ENCODE results near the gene TNFRSF11A.

Gene TNFRSF11A

DNA sequence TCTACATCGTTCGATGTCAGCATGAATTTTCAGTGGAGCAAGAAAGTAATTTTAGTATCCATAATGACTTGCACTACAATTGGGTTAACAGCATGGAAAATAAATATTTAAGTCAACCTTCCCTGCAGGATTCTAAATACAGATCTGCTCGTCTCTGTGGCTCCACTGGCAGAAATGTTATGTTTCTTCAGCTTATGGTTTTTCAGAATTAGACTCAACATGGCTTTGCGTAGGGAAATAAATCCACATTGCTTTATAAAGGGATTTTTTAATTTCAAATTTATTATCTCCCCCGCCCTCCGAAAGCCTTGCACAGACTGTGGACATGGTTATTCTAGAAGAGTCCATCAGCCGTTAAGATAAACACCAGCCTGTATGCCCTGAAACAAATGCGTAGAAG, 18.2 kb downstream of the TNFRSF11A start:
- H3K9me3 Mint-ChIP-seq: no peaks in the 10 kb centered on the region
- H3K27ac Mint-ChIP-seq: no peak overlapping the region
- intact Hi-C loops (cut with micrococcal nuclease): no loop called here
- H3K36me3 Mint-ChIP-seq (ENCODE audit: low read depth): no peaks in the 10 kb centered on the region
- H3K4me1 Mint-ChIP-seq (ENCODE audit: low read depth): peaks cover 19% of the 10 kb centered on the region
- H3K27me3 Mint-ChIP-seq: peaks cover 63% of the 10 kb centered on the region
- no peak overlapping the region for H3K4me3 Mint-ChIP-seq

DNA sequence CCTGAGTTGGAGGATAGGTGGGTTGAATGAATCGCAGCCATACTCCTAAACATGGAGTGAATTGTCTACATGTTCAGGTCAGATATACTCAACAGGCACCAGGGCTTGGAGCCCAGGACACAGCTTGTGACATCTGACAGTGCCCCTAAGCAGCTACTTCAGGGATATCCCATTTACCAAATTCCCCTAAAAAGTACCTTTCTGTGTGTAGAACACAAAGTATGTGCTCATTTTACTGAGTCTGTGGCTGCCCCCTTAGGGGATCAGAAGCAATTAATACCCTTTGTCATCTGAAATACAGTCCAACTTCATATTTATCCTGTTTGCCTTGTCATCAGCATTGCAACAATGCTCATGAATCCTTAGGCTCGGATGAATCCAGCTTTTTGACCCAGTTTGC, 20.8 kb downstream of the TNFRSF11A start:
- no peak overlapping the region for H3K4me3 Mint-ChIP-seq
- no peak overlapping the region for H3K27ac Mint-ChIP-seq
- H3K9me3 Mint-ChIP-seq: no peaks in the 10 kb centered on the region
- peaks cover 62% of the 10 kb centered on the region for H3K27me3 Mint-ChIP-seq
- intact Hi-C loops (cut with micrococcal nuclease): no loop called here
- no peaks in the 10 kb centered on the region for H3K36me3 Mint-ChIP-seq (ENCODE audit: low read depth)
- H3K4me1 Mint-ChIP-seq (ENCODE audit: low read depth): peaks cover 5% of the 10 kb centered on the region

DNA sequence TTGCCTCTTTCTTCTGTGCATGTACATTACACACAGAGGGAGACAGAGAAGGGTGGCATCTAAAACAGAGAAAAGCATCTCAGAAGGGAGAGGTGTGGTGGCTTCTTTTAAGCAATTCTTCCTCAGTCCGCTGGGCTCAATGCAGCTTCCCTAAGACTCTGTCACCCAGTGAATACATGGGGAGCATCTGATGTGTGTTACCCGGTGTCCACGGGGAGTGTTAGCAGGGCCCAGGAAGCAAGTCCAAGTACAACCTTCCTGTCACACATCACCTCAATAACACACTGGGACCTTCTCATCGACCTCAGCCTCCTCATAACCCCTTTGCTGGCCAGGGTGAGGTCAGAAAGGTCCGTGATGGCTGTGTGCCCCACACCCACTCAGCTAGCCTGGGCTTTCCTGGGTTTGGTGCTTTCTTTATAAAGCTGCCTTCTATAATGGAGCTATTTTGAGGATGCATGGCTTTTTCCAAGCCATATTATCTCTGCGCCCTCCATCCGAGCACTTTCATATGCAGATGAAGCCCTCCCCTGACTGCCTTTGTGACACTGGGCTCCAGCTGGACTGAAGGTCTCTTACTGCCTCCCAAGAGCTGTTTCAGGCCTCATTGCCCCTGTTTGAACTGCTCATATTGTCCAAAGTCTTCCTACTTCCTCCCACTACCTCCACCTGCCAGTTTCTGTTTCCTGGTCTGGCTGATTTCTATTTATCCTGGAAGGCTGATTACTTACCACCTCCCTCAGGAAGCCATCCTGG, 21.4 kb downstream of the TNFRSF11A start:
- intact Hi-C loops (cut with micrococcal nuclease): no loop called here
- Mint-ChIP-seq H3K4me3 (no peak overlapping the region), H3K27me3 (peaks cover 56% of the 10 kb centered on the region), H3K4me1 (ENCODE audit: low read depth) (peaks cover 5% of the 10 kb centered on the region), H3K36me3 (ENCODE audit: low read depth) (no peaks in the 10 kb centered on the region), H3K27ac (no peak overlapping the region), H3K9me3 (no peaks in the 10 kb centered on the region)

DNA sequence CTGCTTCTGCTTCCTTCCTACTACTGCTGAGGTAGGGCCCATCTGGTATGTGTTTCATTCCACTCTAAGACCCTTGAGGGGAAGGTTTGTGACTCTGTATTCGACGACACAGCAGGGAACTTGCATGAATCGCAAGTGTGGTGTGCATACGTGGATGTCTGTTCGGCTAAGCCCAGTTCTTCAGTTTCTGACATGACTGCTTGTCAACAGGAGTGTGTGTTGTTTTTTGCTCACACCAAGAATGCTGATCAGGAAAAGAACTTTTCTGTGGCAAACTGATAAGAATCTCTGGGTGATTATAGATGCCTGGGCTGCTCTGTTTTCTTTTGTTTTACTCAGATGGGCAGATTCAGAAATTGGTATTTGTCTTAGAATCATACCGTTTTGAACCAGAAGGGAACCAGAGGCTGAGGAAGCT, 22.0 kb downstream of the TNFRSF11A start:
- no peak overlapping the region for H3K27ac Mint-ChIP-seq
- intact Hi-C loops (cut with micrococcal nuclease): no loop called here

DNA sequence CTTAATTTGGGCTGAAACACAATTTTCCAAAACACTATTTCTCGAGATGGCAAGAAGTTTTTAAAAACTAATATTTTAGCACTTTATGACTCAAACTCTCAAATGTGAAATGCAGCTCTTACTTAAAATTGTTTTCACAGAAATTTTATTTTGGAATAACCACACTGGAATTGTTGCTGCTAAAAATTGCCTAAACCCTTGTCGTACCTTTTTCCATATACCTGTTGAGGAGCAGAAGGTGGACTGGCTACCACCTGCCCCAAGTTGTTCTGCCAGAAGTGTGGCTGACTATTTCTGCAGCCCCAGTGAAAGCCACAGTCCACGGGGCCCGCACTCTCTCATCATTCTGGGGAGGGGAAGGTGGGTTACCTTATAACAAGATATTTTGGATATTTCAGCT, 23.4 kb downstream of the TNFRSF11A start:
- Mint-ChIP-seq H3K4me3 (no peak overlapping the region), H3K27me3 (peaks cover 64% of the 10 kb centered on the region), H3K9me3 (no peaks in the 10 kb centered on the region), H3K36me3 (ENCODE audit: low read depth) (no peaks in the 10 kb centered on the region), H3K4me1 (ENCODE audit: low read depth) (peaks cover 8% of the 10 kb centered on the region), H3K27ac (no peak overlapping the region)
- intact Hi-C loops (cut with micrococcal nuclease): no loop called here

More for the DNA sequence above, 22.0 kb downstream of the TNFRSF11A start:
- H3K36me3 Mint-ChIP-seq (ENCODE audit: low read depth): no peaks in the 10 kb centered on the region
- H3K27me3 Mint-ChIP-seq: peaks cover 56% of the 10 kb centered on the region
- peaks cover 5% of the 10 kb centered on the region for H3K4me1 Mint-ChIP-seq (ENCODE audit: low read depth)
- no peak overlapping the region for H3K4me3 Mint-ChIP-seq
- H3K9me3 Mint-ChIP-seq: no peaks in the 10 kb centered on the region

DNA sequence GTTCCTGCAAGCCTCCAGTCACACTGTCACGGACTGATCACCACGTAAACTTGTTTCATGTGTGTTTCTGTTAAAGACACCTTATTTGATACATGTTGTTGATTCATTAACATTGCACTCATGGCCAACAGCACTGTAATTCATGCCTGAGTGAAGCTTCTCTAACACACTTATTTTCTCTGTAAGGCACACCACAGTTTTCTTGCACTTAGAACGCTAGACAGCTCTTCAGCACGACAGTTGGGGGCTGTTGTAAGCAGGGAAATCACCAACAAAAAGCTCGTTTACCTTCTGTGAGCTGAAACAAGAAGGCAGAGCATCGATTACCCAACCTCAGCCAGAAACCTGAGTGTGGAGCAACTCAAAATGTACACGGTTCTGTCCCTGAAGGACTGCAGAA, 28.1 kb downstream of the TNFRSF11A start:
- intact Hi-C loops (cut with micrococcal nuclease): no loop called here
- peaks cover 28% of the 10 kb centered on the region for H3K4me1 Mint-ChIP-seq (ENCODE audit: low read depth)
- H3K27ac Mint-ChIP-seq: no peak overlapping the region
- peaks cover 6% of the 10 kb centered on the region for H3K36me3 Mint-ChIP-seq (ENCODE audit: low read depth)
- H3K27me3 Mint-ChIP-seq: peaks cover 44% of the 10 kb centered on the region
- H3K9me3 Mint-ChIP-seq: no peaks in the 10 kb centered on the region
- H3K4me3 Mint-ChIP-seq: no peak overlapping the region

DNA sequence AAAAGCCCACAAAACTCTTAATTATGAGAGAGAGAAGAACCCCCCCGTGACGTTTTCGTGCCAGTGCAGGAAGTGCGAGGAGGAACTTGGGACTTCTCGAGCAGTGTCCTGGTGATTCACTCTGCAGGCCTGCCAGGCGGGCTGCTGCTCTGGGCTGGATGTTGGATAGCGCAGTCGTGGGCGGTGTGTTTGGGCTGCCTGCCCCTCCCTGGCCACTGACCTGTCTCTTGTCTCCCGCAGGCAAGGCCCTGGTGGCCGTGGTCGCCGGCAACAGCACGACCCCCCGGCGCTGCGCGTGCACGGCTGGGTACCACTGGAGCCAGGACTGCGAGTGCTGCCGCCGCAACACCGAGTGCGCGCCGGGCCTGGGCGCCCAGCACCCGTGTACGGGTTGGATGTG, 29.0 kb downstream of the TNFRSF11A start:
- Mint-ChIP-seq H3K27me3 (peaks cover 41% of the 10 kb centered on the region), H3K4me3 (no peak overlapping the region), H3K27ac (no peak overlapping the region), H3K9me3 (no peaks in the 10 kb centered on the region), H3K36me3 (ENCODE audit: low read depth) (peaks cover 6% of the 10 kb centered on the region), H3K4me1 (ENCODE audit: low read depth) (peaks cover 28% of the 10 kb centered on the region)
- intact Hi-C loops (cut with micrococcal nuclease): no loop called here

DNA sequence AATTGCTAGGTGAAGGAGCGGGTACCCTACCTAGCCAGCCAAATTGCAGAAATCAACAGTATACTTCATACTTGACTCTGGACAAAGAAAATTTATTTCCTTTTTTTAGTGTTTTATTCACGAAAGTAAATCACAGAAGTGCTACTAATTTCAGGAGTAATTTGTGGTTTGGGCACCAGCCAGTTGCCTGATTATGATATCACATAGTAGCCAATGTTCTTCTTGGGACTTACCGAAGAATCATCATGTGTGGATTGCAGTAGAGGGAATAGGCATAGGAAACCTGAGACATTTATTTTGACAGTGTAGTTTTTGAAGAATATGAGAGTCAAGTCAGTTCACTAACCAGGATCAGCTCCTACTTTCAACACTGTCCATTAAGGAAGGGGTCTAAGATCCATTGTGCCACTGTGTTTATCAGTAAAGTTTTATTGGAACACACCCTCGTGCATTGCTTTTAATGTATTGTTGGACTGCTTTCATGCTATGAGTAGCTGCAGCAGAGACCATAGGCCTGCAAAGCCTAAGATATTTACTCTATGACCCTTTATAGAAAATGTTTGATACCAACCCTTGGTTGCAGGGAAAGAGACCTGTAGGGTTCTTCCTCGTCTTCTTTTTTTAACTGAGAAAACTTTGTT, 32.1 kb downstream of the TNFRSF11A start:
- H3K36me3 Mint-ChIP-seq (ENCODE audit: low read depth): peaks cover 12% of the 10 kb centered on the region
- H3K27ac Mint-ChIP-seq: no peak overlapping the region
- H3K9me3 Mint-ChIP-seq: no peaks in the 10 kb centered on the region
- peaks cover 34% of the 10 kb centered on the region for H3K4me1 Mint-ChIP-seq (ENCODE audit: low read depth)
- H3K27me3 Mint-ChIP-seq: peaks cover 54% of the 10 kb centered on the region
- no peak overlapping the region for H3K4me3 Mint-ChIP-seq
- intact Hi-C loops (cut with micrococcal nuclease): no loop called here

DNA sequence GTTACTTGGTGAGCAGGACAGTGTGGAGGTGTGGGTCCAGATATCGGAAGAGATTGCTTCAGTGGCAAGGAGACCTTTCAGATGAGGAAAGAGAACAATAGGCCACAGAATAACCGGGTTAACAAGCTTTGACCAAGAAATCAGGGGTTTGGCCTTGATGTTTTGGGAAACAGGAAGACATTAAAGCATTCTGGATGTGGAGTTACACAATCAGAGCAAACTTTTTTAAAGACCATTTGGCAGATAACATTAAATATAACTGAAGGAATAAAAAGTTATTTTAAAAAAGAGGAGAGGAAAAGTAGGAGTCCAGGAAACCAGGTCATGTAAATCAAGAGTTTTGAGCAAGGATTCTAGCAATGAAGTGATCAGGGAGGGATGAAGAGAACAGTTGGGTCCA, 35.7 kb downstream of the TNFRSF11A start:
- intact Hi-C loops (cut with micrococcal nuclease): no loop called here
- H3K27ac Mint-ChIP-seq: no peak overlapping the region
- no peaks in the 10 kb centered on the region for H3K9me3 Mint-ChIP-seq
- peaks cover 20% of the 10 kb centered on the region for H3K4me1 Mint-ChIP-seq (ENCODE audit: low read depth)
- no peak overlapping the region for H3K4me3 Mint-ChIP-seq
- peaks cover 12% of the 10 kb centered on the region for H3K36me3 Mint-ChIP-seq (ENCODE audit: low read depth)
- peaks cover 58% of the 10 kb centered on the region for H3K27me3 Mint-ChIP-seq

DNA sequence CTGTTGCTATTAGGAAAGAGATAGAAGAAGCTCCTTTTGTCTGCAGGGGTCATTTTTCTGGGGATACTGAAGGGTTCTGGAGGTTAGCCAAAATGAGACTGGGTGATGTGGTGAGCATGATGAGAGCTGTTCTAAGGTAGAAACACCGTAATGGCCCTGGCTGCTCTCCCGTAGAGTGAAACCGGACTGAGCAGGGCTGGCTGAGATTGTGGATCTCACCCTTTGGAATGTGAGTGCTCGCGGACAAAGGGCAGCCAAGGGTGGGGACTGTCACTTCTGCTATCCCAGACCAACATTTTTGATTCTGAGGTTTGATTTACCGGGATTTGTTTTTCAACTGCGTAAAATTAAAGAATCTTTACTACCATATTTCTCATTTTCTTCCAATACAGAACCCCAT, 36.2 kb downstream of the TNFRSF11A start:
- peaks cover 59% of the 10 kb centered on the region for H3K27me3 Mint-ChIP-seq
- peaks cover 12% of the 10 kb centered on the region for H3K36me3 Mint-ChIP-seq (ENCODE audit: low read depth)
- peaks cover 20% of the 10 kb centered on the region for H3K4me1 Mint-ChIP-seq (ENCODE audit: low read depth)
- H3K27ac Mint-ChIP-seq: no peak overlapping the region
- intact Hi-C loops (cut with micrococcal nuclease): no loop called here
- no peak overlapping the region for H3K4me3 Mint-ChIP-seq
- H3K9me3 Mint-ChIP-seq: no peaks in the 10 kb centered on the region

DNA sequence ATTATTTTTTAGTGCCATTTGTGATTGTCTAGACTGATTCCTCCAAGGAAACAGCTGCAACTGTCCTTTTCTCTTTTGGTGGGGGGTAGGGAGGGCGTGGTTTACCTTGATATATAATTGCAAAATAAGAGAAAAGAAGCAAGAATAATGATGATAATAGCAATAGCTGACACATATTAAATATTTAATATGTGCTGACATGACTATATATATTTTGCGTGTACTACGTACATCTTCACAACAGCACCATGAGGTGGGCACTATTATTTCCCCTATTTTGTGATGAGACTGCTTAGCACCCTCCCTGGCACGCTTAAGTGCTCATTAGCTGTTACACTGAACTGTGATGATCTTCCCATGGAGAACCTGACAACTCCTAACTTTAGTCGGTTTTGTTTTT, 39.4 kb downstream of the TNFRSF11A start:
- H3K9me3 Mint-ChIP-seq: no peaks in the 10 kb centered on the region
- H3K4me3 Mint-ChIP-seq: no peak overlapping the region
- H3K27me3 Mint-ChIP-seq: peaks cover 38% of the 10 kb centered on the region
- H3K36me3 Mint-ChIP-seq (ENCODE audit: low read depth): peaks cover 12% of the 10 kb centered on the region
- H3K4me1 Mint-ChIP-seq (ENCODE audit: low read depth): peaks cover 5% of the 10 kb centered on the region
- intact Hi-C loops (cut with micrococcal nuclease): no loop called here
- H3K27ac Mint-ChIP-seq: no peak overlapping the region

DNA sequence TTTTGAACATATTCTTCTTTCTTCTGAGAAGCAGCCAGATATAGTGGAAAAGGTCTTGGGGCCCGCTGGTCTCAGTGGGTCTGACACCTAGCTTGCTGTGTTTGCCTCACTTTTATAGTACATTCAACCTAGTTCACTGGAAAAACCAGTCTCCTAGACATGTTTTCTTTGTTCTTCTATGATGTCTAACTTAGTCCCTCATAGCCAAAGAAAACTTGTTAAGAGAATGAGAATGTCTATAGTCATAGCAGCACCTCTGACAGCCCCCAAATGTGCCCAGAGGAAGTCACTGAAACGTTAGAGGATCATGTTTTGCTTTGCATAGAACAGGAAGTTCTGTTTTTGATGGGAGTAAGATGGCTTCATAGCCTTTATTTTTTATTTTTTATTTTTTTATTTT, 40.3 kb downstream of the TNFRSF11A start:
- Mint-ChIP-seq H3K27me3 (peaks cover 31% of the 10 kb centered on the region), H3K4me3 (no peak overlapping the region), H3K4me1 (ENCODE audit: low read depth) (peaks cover 5% of the 10 kb centered on the region), H3K27ac (no peak overlapping the region), H3K9me3 (no peaks in the 10 kb centered on the region), H3K36me3 (ENCODE audit: low read depth) (peaks cover 12% of the 10 kb centered on the region)
- intact Hi-C loops (cut with micrococcal nuclease): loop anchor here (5.0 kb wide), 1 partner anchor 33 kb away; no protein-coding TSS in a partner anchor

DNA sequence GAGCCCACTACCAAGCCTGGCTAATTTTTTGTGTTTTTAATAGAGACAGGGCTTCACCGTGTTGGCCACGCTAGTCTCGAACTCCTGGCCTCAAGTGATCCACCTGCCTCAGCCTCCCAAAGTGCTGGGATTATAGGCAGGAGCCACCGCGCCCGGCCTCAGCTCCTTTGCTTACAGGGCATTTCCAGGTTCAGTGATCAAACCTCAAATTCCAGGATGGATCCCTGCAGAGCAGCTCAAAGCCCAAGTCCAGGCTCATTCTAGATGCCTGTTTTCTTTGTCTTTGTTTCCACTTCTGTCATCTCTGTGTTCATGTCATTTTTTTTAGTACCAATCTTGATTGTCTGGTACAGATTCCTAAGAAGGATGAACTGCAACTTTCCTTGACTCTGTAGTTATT, 41.9 kb downstream of the TNFRSF11A start:
- H3K27me3 Mint-ChIP-seq: peaks cover 30% of the 10 kb centered on the region
- intact Hi-C loops (cut with micrococcal nuclease): loop anchor here (5.0 kb wide), 1 partner anchor 35 kb away; no protein-coding TSS in a partner anchor
- H3K4me1 Mint-ChIP-seq (ENCODE audit: low read depth): no peaks in the 10 kb centered on the region
- H3K36me3 Mint-ChIP-seq (ENCODE audit: low read depth): peaks cover 5% of the 10 kb centered on the region
- H3K27ac Mint-ChIP-seq: no peak overlapping the region
- H3K4me3 Mint-ChIP-seq: no peak overlapping the region
- no peaks in the 10 kb centered on the region for H3K9me3 Mint-ChIP-seq

DNA sequence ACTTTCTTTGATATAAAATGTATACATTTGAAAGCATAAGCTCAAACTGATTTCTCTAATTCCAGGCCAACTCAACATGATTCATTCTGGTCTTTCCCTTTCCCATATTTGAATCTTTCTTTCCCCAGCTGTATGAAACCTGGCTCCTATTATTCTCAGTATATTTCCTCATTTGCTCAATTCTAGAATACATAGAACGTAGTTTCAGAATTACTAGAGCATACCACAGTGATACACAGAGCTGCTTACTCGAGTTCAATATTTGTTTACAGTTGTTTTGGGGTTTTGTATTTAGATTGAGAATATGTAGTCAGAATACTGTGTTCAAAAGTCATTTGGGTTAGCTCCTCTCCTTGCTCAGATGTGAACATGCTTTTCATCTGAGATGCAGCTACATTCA, 43.0 kb downstream of the TNFRSF11A start:
- H3K4me3 Mint-ChIP-seq: no peak overlapping the region
- H3K9me3 Mint-ChIP-seq: no peaks in the 10 kb centered on the region
- no peak overlapping the region for H3K27ac Mint-ChIP-seq
- H3K27me3 Mint-ChIP-seq: peaks cover 25% of the 10 kb centered on the region
- intact Hi-C loops (cut with micrococcal nuclease): loop anchor here (5.0 kb wide), 1 partner anchor 36 kb away; no protein-coding TSS in a partner anchor
- no peaks in the 10 kb centered on the region for H3K4me1 Mint-ChIP-seq (ENCODE audit: low read depth)
- H3K36me3 Mint-ChIP-seq (ENCODE audit: low read depth): peaks cover 2% of the 10 kb centered on the region
